ENCODE data around the gene AGAP1.

The AGAP1 gene

DNA sequence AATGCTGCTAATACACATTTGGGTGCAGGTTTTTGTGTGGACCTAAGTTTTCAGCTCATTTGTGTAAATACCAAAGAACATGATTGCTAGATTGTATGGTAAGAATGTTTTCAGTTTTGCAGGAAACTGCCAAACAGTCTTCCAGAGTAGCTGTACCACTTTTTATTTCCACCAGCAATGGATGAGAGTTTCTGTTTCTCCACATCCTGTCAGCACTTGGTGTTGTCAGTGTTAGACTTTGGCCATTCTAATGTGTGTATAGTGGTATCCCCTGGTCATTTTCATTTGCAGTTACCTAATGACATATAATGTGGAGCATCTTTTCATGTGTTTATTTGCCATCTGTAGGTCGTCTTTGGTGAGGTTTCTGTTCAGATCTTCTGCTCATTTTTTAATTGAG lies 337.9 kb downstream of the AGAP1 start:
- DNase-seq = no peak

DNA sequence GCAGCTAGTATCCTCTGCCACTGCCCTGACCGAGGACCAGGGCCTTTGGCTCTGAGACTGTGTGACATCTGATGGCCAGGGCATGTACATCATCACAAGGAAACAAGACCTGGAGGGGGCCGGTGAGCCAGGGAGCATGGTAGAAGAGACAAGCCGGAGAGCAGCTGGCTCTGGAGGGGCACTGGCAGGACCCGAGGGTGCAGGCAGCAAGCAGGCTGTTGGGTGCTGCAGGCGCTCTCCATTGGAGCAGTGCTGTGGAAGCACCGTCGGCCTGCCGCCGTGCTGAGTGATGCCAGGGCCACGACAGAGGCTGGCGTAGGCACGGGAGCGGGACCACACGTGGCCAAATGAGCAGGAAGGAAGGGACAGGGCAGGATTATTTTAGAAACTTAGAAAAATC lies 339.1 kb downstream of the AGAP1 start:
- no peak for DNase-seq

DNA sequence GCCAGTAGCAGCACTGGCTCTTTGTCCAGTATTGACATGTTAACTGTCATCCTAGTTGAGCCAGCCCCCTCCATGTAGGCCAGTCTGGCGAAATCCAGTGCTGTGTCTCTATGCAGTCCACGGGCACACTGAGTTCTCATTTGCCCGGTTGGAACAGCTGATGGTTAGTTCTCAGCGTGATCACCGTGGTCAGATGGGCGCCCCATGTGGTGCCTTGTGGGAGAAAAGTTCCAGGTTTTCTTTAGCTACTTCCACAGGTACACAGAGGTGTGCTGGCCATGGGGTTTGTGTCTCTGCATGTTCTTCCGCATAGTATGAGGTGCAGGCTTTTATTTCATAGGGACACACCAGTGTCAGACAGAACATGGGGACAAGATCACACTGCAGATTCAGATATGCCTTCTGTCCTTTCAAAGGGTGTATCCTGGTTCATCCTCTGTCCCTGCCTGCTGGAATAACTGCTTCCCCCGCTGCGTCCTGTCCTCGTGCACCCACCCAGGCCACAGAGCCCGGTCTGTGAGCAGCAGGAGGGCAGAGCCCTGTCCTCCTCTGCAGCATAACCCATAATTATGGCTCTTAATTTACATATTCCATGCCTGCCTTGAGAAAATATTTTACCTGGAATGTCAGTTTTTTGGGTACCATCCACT lies 340.3 kb downstream of the AGAP1 start:
- no peak for DNase-seq

DNA sequence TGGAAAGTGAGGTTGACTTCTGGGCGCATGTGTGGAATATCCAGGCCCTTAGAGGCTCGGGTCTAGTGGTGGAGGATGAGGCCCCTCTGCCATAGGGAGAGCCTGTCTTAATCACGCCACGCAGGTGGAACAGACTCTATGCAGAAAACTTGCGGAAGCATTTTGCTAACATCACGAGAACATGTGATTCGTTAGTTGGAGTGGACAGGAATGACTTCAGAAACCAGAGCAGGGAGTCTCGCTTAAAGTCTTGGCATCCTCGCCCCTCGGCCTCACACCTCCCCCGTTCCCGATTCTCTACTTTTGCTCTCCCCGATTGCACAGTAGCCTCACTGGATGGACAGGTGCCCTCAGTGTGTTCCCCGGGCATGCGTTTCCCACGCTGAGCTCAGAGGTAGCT lies 340.9 kb downstream of the AGAP1 start:
- no peak for DNase-seq

DNA sequence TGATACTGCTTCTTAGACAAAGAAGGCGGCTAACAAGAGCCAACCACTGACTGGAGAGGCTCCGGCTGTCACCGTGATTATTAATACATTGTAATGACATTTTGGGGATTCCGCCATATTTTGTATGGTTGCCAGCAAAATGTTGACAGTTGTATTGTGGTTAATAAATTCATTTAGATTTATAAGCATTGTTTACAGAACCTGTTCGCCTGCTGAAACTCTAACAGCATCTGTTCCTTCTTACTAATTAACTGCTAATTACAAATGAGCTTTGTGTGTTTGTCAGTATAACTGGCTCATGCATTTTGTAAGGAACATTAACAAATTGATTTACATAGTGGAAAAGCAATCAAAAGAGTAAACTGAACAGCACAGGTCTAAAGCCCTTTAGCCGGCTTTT lies 342.0 kb downstream of the AGAP1 start:
- DNase-seq = no peak

DNA sequence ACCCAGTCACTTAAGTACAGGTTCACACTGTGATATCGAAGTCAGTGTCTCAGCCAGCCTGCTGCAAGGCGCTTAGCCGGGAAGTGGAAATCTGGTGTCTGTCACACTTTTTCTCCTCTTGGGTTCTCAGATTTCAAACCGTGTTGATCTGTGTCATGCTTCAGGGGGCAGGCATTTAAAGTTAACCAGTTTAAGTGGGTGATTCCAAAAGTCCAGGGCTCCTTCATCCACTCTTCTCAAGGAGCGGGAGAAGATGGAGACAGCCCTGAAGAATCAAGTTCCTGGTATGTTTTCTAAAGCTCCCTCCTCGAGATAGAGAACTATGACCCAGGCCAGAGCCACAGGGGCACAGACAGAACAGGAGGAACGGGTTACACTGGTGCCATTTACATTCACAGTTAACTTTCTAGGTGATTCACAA lies 342.7 kb downstream of the AGAP1 start:
- no peak for DNase-seq

DNA sequence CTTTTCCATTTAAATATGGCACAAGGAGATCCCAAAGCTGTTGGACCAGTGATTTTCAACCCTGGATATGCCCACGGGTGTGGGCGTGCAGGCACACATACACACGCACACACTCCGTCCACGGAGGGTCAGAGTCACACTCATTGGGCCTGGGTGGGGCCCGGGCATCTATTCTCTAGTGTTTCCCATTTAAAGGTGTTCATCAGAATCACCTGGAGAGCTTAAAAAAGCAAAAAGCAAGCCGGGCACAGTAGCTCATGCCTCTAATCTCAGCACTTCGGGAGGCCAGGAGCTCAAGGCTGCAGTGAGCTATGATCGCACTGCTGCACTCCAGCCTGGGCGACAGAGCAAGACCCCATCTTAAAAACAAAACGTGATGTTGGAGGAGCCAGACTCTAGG lies 345.4 kb downstream of the AGAP1 start:
- DNase-seq = no peak

DNA sequence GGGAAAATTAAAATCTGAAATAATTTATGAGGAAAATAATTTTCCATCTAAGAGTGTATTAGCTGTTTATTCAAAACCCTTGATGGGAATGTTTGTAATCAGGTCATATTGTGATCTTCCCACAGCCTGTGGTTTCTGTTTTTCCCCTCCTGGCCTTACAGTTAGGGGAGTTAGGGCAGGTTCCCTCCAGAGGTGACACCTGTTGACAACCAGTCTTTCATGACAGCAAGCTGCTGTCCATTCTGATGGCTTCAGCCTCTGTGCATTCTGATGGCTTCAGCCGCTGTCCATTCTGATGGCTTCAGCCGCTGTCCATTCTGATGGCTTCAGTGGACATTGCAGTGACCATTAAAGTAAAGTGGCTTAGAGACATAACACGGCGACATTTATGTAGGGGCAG lies 346.1 kb downstream of the AGAP1 start:
- no peak for DNase-seq

DNA sequence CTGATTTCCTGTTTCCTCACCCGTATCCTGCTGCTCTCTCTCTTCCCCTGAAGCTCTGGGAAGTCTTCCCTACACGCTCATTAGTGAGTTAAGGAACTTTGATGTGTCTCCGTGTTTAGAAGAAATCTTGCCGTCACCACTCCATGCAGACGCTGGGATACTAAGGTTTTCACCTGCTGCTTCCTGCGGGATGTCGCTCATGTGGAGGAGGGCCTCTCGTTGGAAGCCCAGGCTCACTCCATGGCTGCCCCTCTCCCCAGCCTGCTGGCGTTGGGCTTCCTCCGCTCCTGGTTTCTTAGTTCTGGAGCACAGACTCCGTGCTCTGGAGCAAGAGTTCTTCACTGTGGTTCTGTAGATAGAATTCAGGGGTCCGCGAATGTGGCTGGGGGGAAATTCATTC lies 348.0 kb downstream of the AGAP1 start:
- no peak for DNase-seq

DNA sequence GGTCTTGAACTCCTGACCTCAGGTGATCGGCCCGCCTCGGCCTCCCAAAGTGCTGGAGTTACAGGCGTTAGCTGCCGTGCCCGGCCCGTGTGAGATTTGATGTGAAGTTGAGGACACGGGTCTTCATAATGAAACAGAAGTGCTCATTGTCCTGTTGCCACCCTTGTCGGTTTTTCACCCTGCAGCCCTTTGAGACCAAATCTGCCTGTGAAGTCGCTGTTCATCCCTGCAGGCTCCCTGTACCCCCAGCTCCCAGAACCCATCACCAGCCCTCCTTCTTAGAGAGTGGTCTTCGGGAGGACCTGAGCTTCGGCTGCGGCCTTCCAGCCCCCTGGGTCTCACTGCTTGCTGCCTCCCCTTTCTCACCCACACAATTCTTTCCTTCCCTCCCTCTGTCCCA lies 349.1 kb downstream of the AGAP1 start:
- no peak for DNase-seq

DNA sequence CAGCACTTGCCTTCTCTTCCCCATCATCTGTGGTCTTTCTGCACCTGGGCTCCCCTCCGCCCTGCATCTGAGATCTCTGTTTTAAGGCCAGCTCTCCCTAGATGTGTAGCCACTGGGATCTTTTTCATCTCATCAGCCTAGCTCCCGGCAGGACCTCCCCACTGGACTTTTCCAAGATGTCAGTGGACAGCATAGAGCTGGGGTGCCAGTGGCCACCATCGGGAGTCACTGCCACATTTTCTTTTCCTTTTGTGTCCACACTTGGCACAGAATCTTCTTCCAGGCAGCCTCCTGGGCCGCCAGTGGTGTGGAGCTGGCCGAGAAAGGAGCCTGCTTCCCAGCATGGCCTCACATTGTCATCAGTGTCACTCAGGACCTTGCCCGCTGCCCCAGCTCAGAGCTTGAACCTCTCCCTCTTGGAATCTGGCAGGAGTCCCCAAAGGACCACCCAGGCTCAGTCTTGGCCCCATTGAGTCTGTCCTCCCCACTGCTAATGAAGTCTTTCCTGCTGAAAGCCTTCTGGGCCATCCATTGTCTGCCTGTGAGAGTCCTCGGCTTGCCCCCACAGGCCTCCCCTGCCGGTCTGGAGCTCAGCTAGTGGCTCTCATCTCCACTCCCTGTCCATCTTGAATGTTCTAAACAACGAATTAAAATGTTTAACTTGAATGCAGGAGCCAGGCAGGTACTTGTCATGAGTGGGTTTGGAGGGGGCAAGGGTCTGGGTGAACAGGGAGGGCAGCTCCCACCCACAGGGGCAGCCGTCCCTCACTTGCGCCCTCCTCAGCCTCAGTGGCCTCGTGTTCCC lies 349.9 kb downstream of the AGAP1 start:
- DNase-seq = no peak

DNA sequence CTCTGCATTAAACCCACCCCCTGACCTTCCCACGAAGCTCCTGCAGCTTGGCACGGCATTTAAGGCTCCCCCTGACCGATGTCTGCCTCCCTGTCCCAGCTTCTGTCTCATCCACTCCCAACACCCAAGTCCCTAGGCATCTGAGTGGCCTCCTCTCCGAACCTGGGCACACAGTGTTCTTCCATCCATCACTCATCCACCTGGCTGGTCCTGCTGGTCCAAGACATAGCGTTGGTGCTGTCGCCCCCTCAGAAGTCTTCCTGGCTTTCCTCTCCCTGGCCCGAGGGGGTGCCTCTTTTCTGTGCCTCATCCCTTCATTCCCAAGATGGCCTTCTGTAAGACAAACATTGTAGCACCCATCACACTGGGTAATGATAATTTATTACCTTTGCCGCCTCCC lies 350.7 kb downstream of the AGAP1 start:
- no peak for DNase-seq

DNA sequence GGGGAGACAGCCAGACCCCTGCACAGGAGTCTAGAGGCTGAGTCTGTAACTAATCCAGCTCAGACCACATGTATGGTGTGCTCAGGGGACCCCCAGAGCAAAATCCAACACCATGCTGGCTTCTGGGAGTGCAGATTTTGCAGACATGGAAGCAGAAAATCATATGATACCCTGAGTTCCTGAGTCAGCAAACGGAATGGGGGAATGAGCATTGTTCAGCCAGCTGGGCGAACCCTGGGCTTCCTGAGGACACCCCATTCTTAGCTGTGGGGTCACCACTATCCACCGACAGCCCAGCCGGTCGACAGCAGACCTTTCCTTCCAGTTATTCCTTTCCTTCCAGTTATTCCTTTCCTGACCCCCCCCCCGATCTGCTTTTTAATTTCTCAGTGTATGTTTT lies 351.4 kb downstream of the AGAP1 start:
- DNase-seq = no peak

DNA sequence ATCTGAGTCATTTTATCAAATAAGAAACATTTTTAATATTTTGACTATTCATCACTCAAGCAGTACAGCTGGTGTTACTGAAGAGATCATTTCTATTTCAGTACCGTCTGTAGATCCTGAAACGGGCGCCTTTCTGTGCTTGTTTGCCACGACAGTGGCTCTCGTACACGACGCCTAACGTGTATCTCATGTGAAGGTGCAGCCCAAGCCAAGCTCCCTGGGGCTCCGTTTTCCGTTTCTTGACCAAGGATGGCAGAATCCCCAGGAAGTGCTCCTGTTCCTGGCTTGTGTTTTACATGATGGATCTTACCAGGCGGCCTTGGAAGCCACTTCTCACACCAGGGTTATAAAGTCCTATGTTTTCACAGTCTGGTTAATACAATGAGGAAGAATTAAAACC lies 353.7 kb downstream of the AGAP1 start:
- no peak for DNase-seq

DNA sequence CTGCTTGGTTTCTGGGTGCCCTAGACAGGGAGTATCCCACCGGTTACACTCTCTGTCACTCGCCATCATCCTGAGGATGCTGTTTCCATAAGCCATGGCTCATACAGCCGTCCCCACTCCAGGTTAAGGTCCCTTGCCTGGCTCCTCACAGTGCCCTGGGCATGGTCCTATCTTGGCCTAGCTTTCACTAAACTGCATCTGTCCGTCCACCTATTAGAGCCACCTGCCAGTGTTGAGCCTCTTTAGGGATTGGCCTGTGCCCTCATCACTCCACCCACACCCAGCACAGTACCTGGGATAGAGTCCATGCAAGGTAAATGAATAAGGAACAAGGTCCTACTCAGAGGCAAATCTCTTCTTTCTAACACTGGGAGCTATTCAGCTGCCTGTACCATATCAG lies 354.2 kb downstream of the AGAP1 start:
- DNase-seq = no peak

DNA sequence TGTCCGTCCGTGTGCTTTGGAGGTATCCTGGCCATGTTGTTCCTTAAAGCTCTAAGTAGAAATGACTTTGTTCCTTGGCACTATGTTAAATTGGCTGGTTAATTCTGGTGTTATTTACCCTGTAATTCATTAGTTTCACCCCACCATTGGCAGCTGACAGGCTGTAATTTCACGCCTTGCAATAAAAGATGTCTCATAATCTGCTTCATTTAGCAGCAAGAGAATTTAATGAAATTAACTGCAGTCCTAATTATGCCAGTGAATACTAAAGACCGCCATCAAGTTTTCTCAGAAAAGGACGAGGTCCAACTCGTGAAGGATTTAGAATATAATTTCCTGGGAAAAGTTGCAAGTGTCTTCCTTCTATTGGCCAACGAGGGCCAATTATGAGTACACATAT lies 355.1 kb downstream of the AGAP1 start:
- DNase-seq = no peak

DNA sequence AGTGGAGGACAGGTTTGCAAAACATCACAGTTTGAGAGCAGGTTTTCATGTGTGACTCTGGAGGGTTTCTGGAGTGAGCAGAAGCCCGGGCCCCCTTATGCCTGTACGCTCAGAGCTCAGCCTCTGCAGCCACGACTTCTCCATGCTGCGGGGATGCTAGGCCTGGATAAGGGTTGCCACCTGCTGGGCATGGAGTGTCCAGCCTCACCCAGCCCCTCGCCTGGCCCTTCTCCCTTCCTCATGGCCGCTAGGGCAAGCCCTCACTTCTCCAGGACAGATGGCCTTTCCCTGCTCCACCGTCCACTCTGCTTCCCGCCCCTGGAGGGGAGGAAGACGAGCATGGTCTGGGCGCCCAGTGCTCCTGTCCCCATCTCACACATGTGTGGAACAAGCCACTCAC lies 355.6 kb downstream of the AGAP1 start:
- no peak for DNase-seq

DNA sequence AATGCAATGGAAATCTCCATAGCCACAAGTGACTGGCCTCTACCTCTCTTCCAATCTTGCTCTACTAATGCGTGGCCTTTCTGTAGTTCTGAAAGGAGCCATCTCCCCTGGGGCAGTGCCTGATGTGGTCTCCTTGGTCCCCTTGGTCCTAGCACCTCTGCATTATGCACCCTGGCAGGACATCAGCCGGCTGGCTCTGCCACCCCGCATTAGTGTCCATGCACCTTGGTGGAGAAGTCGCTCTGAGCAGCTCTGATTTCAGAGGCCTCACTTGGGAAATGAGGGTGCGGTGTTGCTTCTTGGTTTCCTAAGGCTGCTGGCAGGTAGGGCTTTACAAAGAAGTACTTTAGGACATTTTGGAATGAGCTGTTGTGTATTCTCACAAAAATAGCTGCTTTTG lies 356.4 kb downstream of the AGAP1 start:
- DNase-seq = no peak

DNA sequence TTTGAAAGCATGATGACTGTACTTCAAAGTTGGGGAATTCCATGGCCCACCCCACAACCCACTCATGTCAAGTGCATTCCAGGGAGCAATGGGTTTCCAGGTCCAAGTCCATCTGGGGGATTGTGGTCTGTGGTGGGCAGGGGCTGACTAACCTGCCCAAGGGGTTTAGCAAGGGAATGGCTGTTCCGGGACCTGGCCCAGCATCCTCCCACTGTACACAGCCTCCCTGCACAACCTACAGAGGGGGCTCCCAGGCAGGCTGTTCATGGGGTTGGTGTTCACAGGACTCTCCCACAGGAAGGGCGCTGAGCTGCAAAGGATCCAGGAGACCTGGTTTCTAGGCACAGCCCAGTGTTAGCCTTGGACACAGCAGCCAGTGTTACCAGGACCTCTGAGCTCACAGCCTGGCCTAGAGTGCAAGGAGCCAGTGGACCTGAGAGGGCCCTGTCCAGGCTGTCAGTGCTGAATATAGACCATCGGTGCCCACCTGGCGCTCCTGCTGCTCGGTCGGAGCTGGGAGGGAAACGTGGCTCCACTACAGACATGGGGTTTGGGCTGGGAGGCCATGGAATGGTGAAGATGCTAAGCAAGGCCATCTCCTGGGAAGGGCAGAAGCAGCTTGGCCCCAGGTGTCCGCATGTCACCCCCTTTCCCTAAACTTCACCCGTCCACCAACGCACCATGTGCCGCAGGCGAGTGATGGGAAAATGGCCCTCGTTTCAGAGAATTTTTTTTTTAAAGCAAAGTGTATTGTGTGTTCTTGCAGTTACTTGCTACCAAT lies 357.1 kb downstream of the AGAP1 start:
- DNase-seq = no peak

DNA sequence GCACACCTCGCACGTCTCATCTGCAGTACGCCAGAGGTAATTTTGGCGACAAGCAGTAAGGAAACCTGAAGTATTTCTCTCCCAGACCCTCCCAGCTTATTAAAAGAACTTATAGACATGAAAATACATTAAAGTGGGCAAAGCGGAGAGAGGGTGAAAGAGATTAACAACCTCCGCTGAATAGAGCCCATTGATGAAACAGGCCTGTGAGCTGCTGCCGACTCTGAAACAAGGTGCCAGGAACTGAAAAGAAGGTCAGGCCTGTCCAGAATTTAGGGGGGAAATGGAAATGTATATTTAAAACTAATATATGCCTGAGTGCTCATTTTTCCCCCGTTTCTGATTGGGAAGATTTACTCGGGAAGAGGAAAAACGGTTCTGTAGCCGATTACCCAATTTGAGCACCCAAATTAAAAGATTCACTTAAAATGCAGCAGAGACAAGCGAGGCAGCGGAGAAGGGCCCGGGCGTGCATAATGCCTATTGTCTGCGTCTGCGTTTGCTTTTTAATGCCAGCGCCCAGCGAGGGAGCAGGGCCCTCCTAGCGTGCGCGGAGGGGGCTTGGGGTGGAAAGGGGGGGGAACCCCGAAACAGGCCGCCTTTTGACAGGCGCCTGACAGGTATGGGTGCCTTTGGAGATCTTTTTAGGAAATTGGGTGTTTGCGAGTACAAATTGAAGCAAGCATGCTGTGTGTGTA lies 358.1 kb downstream of the AGAP1 start:
- DNase-seq = no peak

DNA sequence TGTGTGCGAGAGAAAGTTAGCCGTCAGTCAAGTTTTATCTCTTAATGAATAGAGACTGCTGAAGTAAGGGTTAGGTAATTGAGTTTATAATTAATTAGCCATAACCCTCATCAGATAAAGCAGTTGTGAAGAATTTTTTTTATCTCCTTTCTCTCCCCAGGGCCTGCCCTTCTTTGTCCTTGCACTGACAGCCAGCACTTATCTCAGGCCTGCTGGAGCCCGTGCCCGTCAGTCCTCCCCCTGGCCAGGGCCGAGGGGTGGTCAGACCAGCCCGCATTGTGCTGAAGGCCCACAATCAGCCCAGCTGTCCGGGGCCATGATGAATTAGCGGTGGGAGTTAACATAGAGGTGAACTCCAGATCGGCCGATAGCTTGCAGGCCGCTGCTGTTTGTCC lies 358.7 kb downstream of the AGAP1 start:
- no peak for DNase-seq

DNA sequence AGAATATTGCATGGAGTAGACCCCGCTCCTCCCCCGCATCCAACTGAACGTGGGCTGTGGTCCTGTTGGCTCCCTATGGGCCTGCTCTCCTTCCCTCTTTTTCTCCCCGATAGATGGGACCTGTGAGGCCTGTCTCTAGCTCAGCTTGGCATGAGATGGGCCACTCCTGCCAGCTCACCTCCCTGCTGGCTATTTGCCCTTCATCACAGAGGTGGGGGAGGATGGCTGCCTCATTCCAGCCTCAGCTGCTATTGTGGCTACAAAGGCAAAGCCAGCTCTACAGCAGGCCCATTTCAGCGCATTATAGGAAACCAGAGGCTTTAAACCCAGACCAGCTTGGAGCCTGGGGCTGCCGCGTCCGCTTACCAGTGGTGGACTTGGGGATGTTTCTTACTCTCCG lies 360.4 kb downstream of the AGAP1 start:
- DNase-seq = no peak

DNA sequence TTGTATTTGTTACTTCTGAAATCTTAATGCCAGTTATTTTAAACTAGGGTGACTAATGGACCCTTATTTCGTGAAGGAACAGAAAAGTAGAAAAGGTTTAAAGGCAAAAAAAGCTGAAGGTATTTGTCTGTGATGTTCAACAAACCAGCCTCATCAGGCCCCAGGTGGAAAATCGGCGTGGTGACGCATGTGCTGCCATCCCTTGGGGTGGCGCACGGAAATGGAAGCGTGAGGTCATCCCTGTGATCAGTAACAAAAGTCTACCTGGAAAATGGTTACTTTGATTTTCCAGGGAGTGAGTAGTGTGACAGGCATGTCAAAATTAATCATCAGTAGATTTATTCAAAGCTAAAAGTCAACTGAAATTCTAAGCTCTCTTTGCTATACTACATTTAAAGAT lies 361.2 kb downstream of the AGAP1 start:
- DNase-seq = no peak
